Measurements from ENCODE around the gene FZD7.

The FZD7 gene

DNA sequence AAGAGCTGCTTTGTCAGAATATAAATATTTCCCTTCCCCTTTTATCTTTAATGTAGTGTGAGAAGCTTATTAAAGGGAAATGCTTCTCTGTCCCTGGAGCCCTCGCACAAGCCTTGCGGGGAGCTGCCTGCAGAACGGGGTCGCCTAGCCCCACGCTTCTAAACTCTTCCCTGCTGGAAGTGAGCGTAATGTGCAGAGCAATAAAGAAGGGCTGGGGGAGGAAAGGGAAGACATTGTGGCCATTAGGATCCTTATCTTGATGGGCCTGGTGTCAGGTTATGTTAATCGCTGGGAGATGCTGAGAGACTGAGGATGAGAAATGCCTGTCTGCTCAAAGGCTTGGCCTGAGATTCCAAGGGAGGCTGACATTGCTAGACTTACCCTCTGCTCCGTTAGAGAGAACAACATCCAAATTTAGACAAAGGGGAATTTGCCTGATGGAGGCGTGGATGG is 18.9 kb upstream of the FZD7 start:
- DNase-seq = peak in 1 of 14 donors; percentile 81

DNA sequence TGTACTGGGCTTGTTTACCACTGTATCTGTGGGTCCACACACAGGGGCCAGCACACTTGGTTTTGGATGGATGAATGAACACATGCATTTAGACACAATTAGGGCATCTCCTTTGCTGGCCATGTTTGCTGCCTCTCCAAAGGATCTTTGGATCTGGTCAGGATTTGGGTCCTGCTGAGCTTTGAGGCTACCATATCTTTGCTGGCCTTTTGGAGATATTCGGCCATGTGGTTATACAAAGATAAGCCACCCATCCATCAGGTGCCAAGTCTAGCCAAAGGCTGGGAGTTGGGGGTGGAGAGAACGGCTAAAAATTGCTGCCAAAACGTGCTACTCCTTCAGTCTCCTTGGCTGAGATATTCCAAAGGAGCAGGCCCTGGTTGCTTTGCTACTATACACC is 18.2 kb upstream of the FZD7 start:
- DNase-seq = peak in 2 of 14 donors; percentile 21 to 90

DNA sequence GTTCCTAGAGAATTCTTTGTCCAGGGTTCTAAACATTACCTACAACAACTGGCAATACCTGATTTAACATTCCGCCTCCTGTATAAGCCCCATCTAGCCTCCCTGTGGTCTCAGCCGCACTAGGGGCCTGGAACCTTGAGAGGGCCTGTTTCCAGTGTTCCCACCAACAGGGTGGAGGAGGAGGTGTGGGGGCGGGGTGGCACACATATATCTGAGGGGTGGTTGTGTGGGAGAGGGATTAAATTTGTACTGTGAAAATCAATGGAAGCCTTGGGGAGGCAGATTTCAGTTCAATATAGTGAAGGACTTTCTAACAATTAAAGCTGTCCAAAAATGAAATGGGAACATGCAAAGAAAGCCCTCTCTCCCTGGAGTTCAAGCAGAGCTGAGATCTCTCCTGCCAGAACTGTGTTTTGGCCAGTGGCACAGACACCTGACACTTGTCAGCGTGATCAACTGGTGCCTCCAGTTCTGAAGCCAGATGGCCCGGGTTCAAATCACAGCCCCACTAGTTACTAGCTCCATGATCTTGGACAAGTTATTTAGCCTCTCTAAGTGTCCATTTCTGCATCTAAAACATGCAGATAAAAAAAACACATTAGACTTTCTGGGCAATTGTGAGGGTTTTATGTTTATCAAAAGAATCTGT is 17.0 kb upstream of the FZD7 start:
- DNase-seq = peak in 3 of 14 donors; percentile 19 to 97 (median 36)

DNA sequence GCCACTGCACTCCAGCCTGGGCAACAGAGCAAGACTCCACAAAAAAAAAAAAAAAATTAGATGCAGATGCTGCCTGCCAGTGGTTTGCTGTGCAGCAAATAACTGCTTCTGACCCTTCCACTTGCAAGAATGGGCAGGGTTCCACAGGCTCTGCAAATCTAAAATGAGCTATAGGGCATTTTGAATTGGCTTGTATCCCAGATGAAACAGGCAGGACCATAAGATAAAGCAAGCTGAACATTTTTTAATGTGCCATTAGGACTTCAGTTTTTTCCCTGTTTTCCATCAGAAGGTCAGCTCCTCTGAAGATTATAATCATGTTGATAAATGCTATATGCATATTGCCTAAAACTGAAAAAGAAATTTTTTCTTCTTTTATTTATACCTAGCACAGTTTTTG is 15.7 kb upstream of the FZD7 start:
- peak in 1 of 14 donors; percentile 41 for DNase-seq

DNA sequence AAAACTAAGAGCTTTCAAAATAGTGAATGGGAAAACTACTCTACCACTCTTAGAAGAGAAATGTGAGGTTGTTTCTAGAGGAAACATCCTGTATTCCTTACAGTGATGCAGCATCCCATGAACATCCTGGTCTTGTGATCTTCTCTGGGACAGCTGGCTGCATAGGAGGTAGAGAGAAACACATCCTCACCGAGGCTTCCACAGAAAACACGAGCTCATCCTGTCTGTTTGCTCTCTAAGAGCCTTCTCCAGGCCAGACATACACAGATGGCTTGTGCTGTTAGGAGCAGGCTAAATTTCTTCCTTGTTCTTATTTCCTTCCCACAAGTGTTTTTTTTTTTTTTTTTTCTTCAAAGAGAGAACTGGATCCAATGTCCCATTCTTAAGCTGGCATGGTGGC is 14.7 kb upstream of the FZD7 start:
- peak in 1 of 14 donors; percentile 59 for DNase-seq

DNA sequence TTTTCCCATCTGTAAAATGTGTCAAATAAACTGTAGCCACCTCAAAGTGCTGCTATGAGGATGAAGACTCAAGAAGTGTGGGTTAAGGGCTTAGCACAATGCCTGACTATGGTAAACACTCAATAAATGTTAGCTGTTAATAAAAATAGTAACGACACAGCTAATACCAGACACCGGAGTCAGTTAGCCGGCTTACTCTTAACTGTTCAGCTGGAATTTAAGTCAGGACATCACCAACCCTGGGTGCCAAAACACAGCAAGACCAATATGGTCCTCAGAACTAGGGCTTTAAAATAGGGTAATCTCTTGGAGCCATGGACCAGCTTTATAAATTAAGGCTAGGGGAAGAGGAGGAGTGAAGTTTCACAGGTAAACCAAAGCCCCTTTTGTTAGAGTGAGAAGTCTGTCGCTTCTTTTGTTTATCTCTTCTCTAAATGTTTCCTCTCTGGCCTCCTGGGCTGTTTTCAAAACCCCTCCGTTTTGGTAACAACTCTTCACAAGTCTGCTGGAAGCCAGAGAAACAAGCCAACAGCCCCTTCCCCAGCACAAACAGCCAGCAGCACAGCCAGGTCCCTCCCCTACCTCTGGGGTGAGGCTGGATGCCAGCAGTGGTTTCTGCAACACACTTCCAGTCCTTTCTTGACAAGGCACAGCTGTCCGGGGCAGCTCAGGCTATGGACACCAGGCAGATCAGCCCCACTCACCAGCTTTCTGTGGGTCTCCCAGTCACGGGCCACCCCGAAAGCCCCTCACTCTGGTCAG is 13.8 kb upstream of the FZD7 start:
- no peak for DNase-seq

DNA sequence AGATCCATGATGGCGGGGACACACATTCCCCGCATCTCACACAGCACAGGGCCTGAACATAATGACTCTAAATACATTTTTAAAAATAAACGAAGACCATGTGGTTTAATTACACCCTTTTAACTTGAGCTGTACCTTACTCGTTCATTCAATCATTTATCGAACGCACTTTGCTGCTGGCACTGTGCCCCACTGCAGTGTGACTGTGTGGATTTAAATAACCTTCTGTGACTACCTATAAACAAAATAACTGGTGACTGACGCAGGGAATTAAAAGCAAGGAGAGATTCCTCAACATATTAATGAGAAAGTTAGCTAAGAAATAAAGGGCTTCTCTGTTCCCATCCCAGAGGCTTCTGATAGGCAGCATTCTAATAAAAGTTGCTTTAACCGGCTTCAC is 10.9 kb upstream of the FZD7 start:
- no peak for DNase-seq

DNA sequence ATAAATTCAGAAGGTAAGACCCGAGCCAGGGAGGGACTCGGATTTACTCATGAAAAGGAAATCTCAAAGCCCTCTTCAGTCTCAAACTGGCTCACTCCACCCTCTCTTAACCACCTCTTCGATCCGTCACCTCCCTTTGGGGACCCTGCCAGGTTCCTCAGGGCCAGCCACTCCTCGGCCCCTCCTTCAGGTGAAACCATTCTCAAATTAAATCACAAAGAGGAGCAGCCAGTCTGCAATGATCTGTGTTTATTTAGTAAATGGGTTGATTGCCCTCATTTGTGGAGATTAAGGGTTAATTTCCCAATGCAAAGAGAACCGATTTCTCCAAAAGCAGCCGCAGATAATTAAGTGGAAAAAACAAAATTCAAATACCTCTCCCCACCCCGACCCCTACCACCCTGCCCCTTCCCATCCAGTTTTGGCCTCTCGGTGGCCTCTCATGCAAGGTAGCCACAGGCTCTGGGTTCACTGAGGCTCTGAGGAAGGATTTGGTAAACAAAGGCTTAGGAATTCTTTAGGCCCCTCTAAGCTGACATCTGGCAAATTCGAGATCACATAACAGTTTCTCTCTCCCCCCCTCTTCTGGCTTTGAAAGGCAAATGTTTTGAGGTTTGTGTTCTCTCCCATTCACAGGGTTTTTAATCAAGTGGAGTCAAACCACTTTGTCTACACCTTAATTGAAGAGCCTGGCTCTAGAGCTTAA is 10.3 kb upstream of the FZD7 start:
- DNase-seq = no peak

DNA sequence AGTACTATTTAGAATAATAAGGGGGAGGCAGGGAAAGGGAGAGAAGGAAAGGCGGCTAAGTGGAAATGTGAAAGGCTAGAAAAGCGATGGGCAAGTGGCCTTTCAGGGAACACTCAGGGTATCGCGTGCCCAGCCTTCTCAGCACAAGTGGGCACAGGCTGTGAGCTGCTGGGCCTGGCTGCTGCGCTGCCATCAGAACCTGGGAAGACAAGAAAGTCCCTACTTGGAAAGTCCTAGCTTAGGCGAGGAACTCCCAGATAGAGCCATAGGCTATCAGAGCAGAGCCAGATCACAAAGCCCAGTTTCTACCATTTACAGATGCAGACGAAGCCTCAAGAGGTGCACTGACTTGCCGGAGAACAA is 9.8 kb upstream of the FZD7 start:
- DNase-seq = no peak

DNA sequence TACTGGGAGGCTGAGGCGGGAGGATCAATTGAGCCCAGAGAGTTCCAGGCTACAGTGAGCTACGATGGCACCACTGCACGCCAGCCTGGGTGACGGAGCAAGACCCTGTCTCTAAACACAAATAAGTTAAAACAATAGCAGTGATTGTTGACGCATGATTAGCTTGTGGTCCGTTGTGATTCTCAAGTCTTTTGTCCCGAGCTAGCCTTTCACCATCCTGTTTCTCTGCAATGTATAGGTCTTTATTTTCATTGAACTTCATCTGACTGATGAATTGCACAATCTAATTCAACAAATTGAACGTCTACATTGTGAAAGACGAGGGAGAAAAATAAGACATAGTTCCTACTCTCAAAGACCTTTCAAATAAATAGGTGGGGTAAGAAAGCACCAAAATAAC is 8.8 kb upstream of the FZD7 start:
- no peak for DNase-seq

DNA sequence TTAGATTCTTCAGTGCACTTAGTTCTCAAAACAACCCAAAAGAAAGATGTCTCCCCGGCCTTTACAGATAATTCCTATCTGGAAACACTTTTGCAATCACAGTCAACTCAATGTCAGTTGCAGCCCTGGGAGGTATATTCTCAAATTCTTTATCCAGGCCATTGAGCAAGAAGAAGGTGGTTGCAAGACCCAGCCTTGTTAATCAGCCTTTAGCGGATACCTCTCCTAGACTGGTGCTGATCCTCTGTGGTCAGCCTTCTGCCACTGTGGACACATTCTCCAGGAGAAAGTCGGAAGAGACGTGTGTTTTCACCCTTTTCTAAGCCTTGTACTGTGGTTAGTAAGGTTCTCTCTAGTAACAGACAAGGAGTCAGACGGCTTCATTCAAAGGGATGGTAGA is 7.8 kb upstream of the FZD7 start:
- no peak for DNase-seq

DNA sequence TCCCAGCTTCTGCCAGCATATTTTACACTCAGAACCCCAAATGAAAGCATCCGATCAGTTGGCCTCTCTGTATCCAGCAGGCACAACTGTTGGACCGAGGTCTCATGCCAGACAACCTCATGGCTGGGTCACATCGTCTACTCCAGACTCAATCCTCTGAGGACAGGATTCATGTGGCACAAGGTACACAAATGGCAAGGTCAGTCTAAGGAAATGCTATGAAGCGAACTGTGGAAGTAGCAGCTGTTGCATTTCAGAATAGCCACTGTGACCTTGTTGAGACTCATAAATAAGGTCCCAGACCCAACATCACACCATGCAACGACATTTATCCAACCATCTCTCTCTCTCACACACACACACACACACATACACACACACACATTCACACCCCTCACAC is 7.1 kb upstream of the FZD7 start:
- DNase-seq = no peak

DNA sequence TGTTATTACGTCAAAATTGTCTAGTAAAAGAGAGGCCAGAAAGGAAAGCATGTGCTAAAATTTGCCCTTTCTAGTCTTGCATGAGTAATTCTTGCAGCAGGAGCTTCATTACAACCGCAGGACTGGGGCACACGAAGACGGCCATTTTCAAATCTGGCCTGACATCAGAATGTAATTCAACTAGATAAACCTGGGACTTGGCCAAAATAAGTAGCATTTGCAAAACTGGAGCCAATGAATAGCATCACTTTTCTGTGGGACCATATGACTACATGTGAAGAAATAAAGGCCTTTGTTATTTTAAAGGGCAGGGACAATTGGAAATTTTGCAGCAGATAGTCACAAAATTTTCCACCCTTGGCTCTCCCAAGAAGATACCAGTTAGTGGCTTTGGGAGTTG is 3.0 kb upstream of the FZD7 start:
- DNase-seq = no peak

DNA sequence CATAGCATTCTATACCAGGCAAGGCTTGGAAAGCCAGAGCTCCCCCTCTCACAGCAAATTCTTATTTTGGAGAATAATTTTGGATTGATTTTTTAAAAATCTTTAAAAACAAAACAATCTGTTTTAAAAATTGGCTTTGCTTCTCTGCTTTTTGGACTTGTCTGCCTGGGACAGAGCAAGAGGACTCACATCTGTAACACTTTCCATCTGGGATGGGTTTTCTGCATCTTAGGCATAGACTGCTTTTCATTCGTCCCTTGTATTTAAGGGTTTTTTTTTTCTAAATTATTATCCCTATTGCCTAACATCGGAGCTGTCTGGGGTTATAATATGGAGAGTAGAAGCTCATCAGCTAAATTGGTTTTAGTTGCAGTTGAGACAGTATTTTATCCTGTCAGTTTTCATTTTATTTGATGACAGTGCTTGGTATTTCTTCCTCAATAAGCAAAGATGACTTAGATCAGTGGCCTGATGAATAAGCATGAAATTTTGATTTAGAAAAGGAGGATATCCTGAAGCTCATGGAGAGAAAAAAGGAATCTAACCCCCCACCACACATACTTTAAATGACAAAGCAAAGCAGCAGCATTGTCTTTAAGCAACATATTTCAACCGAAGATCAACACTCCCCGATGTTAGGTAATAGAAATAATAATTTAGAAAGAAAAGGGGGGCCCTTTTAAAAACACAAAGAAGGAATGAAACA is 2.3 kb upstream of the FZD7 start:
- DNase-seq = no peak

DNA sequence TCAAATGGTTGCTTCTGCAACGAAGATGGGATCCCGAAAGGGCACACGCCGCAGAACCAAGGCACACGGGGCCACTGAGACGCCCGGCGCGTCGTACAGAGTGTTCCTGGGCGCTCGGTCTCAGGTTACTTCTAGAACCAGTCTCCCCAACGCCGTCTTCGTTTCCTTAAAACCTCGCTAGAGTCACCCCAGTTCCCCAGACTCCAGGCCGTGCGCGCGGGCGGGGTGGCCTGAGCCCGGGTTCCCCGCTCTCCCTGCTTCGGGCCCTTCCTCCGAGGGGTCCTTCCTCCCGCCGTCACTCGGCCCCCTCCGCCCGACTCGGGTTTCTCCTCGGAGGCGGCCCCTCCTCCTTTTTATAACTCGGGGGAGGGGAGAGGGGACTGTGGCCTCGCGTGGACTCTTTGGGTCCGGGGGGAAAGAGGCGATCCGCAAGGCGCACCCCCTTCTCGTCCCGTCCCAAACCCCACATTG is 774 bp upstream of the FZD7 start:
- DNase-seq = peak in 8 of 14 donors; percentile 19 to 80 (median 62)

DNA sequence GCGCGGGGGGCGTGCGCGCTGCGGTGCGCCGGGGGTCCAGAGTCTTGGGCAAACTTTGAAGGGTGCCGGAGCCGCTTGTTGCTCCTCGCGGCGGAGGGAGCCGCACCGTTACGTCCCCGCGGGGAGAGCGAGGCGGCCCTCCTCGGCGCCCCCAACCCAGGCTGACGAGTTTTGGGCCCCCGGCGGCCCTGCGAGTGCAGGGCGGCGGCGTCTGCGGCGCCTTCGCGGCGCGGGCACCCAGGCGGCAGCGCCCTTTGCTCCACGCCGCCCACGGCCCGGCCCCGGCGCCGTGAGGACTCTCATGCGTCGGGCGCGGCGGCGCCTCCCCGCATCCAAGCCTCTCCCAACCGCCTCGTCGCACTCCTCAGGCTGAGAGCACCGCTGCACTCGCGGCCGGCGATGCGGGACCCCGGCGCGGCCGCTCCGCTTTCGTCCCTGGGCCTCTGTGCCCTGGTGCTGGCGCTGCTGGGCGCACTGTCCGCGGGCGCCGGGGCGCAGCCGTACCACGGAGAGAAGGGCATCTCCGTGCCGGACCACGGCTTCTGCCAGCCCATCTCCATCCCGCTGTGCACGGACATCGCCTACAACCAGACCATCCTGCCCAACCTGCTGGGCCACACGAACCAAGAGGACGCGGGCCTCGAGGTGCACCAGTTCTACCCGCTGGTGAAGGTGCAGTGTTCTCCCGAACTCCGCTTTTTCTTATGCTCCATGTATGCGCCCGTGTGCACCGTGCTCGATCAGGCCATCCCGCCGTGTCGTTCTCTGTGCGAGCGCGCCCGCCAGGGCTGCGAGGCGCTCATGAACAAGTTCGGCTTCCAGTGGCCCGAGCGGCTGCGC is 814 bp downstream of the FZD7 start:
- peak in 3 of 14 donors; percentile 38 to 60 (median 54) for DNase-seq

DNA sequence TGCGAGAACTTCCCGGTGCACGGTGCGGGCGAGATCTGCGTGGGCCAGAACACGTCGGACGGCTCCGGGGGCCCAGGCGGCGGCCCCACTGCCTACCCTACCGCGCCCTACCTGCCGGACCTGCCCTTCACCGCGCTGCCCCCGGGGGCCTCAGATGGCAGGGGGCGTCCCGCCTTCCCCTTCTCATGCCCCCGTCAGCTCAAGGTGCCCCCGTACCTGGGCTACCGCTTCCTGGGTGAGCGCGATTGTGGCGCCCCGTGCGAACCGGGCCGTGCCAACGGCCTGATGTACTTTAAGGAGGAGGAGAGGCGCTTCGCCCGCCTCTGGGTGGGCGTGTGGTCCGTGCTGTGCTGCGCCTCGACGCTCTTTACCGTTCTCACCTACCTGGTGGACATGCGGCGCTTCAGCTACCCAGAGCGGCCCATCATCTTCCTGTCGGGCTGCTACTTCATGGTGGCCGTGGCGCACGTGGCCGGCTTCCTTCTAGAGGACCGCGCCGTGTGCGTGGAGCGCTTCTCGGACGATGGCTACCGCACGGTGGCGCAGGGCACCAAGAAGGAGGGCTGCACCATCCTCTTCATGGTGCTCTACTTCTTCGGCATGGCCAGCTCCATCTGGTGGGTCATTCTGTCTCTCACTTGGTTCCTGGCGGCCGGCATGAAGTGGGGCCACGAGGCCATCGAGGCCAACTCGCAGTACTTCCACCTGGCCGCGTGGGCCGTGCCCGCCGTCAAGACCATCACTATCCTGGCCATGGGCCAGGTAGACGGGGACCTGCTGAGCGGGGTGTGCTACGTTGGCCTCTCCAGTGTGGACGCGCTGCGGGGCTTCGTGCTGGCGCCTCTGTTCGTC is 1.7 kb downstream of the FZD7 start:
- peak in 7 of 14 donors; percentile 12 to 91 (median 33) for DNase-seq

DNA sequence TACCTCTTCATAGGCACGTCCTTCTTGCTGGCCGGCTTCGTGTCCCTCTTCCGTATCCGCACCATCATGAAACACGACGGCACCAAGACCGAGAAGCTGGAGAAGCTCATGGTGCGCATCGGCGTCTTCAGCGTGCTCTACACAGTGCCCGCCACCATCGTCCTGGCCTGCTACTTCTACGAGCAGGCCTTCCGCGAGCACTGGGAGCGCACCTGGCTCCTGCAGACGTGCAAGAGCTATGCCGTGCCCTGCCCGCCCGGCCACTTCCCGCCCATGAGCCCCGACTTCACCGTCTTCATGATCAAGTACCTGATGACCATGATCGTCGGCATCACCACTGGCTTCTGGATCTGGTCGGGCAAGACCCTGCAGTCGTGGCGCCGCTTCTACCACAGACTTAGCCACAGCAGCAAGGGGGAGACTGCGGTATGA is 2.3 kb downstream of the FZD7 start:
- no peak for DNase-seq

DNA sequence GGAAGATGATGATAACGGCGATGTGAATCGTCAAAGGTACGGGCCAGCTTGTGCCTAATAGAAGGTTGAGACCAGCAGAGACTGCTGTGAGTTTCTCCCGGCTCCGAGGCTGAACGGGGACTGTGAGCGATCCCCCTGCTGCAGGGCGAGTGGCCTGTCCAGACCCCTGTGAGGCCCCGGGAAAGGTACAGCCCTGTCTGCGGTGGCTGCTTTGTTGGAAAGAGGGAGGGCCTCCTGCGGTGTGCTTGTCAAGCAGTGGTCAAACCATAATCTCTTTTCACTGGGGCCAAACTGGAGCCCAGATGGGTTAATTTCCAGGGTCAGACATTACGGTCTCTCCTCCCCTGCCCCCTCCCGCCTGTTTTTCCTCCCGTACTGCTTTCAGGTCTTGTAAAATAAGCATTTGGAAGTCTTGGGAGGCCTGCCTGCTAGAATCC is 3.0 kb downstream of the FZD7 start:
- DNase-seq = peak in 3 of 14 donors; percentile 9 to 83 (median 29)

DNA sequence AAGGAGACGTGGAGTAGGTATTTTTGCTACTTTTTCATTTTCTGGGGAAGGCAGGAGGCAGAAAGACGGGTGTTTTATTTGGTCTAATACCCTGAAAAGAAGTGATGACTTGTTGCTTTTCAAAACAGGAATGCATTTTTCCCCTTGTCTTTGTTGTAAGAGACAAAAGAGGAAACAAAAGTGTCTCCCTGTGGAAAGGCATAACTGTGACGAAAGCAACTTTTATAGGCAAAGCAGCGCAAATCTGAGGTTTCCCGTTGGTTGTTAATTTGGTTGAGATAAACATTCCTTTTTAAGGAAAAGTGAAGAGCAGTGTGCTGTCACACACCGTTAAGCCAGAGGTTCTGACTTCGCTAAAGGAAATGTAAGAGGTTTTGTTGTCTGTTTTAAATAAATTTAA is 3.4 kb downstream of the FZD7 start:
- no peak for DNase-seq

Measured in C1 segment of cervical spinal cord (tissue), 14 donors.